GM12872 (cell line): ENCODE data around the gene CTU2.

Experiments
- TF ChIP-seq, protein P1 (sequence below): IDR thresholded peaks from 3 replicates; pipeline ENCODE4 v1.5.1; 2011; ENCODE audit warnings: low read depth, mild to moderate bottlenecking, low read length, moderate library complexity; ENCODE audit not compliant: insufficient read depth

The CTU2 gene

DNA sequence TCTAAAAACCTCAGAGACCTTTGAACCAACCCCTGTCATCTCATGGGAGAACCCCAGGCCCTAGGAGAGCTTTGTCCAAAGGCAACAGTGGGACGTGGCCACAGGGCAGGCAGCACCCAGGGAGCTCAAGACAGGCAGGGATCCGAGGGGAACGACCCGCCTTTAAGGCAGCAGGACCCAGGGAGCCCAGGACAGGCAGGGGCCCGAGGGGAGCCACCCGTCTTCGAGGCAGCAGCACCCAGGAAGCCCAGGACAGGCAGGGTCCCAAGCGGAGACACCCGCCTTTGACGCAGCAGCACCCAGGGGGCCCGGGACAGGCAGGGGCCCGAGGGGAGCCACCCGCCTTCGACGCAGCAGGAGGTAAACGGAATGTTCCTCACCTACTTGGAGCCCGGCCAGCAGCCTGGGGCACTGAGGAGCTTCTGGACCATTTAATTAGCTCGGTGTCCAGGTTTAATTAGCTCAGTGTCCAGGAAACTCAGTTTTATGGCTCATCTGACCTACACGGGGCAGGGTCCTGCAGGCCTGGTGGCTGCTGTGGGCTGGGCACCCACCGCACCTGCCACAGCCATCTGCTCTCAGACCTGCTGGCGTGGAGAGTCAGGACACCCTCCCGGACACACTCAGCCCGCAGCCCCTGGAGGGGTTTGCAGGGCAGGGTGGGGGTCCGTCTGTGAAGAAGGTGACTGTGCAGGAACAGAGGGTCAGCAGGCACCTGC, 54.3 kb downstream of the CTU2 start:
- TF ChIP-seq, protein P1, sequence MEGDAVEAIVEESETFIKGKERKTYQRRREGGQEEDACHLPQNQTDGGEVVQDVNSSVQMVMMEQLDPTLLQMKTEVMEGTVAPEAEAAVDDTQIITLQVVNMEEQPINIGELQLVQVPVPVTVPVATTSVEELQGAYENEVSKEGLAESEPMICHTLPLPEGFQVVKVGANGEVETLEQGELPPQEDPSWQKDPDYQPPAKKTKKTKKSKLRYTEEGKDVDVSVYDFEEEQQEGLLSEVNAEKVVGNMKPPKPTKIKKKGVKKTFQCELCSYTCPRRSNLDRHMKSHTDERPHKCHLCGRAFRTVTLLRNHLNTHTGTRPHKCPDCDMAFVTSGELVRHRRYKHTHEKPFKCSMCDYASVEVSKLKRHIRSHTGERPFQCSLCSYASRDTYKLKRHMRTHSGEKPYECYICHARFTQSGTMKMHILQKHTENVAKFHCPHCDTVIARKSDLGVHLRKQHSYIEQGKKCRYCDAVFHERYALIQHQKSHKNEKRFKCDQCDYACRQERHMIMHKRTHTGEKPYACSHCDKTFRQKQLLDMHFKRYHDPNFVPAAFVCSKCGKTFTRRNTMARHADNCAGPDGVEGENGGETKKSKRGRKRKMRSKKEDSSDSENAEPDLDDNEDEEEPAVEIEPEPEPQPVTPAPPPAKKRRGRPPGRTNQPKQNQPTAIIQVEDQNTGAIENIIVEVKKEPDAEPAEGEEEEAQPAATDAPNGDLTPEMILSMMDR, result no peak

DNA sequence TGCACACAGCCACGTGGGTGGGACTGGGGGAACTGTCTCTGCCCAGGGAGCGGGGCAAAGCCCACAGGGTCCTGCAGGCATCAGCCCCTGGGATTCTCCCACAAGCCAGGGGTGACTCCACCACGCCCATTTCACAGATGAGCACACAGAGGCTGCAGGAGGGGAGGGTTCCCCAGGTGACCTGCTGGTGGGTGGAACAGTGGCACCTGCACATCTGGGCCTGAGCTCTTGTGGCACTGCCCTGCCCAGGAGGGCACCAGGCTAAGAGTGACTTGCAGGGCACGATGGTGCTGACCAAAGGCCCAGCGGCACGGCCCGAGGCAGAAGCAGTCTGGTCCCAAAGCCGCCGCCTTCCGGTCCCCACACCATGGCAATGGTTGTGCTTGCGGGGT, 54.8 kb downstream of the CTU2 start:
- TF ChIP-seq, protein P1, result no peak

DNA sequence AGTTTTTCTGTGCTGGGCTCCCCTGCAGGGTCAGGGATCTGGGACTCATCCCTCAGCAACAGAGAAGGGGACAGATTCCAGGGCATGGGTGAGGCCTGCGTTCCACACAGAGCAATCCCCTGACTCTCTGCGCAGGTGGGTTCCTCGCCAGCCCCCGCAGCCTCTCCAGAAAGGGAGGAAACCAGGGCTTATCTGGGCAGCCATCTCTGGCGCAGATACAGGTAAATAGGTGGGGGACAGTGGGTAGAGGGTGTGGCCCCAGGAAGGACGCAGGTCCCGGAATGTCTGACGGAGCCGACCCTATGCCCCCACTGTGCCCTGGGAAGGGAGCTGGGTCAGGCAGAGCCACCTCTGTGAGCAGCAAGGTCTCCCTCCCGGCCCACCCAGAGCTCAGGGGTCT, 55.5 kb downstream of the CTU2 start:
- TF ChIP-seq, protein P1, result no peak

DNA sequence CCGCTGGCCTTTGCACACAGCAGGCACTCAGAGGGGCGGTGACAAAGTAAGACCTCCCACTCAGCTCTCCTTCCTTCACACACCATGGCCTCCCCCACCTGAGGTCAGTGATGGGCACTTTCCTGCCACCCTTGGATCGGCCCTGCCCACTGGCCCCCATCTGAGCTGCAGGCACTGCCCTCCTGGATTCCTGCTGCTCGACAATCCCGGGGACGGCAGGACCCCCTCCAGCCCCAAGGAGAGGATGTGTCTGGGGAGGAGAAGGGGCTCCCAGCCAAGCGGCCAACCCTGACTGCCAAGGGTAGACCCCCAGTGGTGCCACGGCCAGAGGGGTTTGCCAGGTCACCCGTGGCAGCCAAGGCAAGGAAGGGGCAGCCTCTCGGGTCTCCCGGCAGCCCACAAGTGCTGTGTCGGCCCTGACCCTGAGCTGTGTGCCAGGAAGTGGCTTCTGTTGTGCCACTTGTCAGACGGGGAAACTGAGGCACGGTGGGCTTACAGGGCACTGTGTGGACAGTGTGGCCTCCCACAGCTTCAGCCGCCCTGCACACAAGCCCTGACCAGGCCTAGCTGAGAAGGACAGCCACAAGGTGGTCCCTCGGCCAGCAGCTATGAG, 56.1 kb downstream of the CTU2 start:
- TF ChIP-seq, protein P1, result no peak

DNA sequence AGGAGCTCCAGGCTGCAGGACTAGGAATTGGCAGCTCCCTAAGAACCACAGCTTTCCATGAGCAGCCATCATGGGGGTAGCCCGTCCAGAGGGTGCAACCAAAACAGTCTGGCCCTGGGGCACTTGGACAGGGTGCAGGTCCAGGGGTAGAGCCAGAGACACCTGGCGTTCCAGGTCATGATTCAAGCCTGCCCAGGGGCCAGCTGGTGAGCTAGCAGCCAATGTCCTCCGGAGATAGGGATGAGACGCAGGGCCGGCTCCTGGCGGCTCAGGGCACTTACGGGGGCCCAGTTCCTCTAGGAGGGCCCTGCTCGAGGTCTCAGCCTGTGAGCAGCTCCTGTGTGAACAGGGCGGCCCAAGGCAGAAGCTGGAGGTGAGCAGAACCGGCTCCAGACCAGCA, 56.6 kb downstream of the CTU2 start:
- TF ChIP-seq, protein P1, result no peak

DNA sequence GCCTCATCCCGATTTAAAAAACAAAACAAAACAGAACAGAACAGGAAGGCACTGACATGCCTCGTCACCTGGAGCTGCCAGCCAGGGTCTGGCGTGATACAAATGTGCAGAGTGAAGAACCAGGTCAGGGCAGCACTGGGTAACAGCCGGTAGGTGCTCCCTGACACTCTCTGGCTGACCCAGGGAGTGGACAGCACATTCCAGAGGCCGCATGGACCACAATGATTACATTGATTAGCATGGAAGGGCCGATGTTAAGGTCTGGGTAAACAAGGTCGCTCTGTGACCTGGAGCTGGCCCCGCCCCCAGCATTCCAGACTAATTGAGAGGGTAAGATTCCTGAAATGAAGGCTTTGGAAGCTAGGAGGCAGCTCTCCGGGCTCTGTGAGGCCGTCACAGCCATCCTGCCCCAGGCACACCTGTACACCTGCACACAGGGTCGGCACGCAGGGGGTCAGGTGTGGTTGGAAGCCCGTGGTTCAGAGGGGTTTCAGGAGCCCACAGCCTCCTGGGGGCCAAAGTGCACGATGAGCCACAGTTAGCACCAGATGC, 57.3 kb downstream of the CTU2 start:
- TF ChIP-seq, protein P1, result no peak

DNA sequence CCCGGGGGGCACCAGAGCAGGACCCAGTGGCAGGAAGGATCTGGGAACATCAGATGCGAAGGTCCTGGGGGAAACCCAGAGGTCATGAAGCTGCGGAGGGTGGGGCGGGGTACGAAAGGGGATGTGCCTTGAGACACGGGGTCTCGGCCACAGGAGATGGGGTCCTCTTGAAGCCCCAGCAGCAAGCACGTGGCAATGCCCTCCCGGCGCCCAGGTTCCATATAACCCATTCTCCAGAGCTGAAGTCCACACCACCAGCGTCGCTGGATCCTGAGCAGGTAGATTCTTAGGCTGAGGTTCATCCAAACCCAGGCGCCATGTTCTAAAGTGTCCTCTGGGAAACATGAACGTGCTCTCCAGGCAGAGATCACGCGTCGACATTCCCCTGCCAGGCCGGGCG, 57.8 kb downstream of the CTU2 start:
- TF ChIP-seq, protein P1, result no peak
